Fibroblast of peridontal ligament (primary cell): ENCODE results near the gene ADSL.
A peak's percentile ranks its signal among the peaks of the same experiment; 100 is the strongest.

Source experiments
- DNase-seq: peaks from one replicate; pipeline ENCODE4 v3.0.0-alpha.2; 2010; ENCODE audit errors: extremely low read depth

The ADSL gene

GRCh38 chr22:40417041-40417440, 70.7 kb downstream of the ADSL start:
- no peak for DNase-seq

GRCh38 chr22:40417881-40418280, 71.6 kb downstream of the ADSL start:
- no peak for DNase-seq

- DNase-seq = no peak
Measured at GRCh38 chr22:40418366-40419201, 72.3 kb downstream of the ADSL start.

- no peak for DNase-seq
Measured at GRCh38 chr22:40419718-40420117, 73.4 kb downstream of the ADSL start.

- DNase-seq = no peak
Measured at GRCh38 chr22:40420341-40421081, 74.2 kb downstream of the ADSL start.

GRCh38 chr22:40421082-40421350, 74.7 kb downstream of the ADSL start:
- DNase-seq = no peak

GRCh38 chr22:40421941-40422340, 75.6 kb downstream of the ADSL start:
- DNase-seq = no peak

GRCh38 chr22:40422558-40423309, 76.4 kb downstream of the ADSL start:
- no peak for DNase-seq

GRCh38 chr22:40423310-40423688, 77.0 kb downstream of the ADSL start:
- no peak for DNase-seq

GRCh38 chr22:40423882-40424640, 77.8 kb downstream of the ADSL start:
- DNase-seq = no peak

- DNase-seq = no peak
Measured at GRCh38 chr22:40425082-40425481, 78.8 kb downstream of the ADSL start.

GRCh38 chr22:40426594-40427333, 80.5 kb downstream of the ADSL start:
- no peak for DNase-seq

GRCh38 chr22:40428796-40429195, 82.5 kb downstream of the ADSL start:
- DNase-seq = no peak

- no peak for DNase-seq
Measured at GRCh38 chr22:40429481-40429880, 83.2 kb downstream of the ADSL start.

GRCh38 chr22:40430991-40431390, 84.7 kb downstream of the ADSL start:
- DNase-seq = no peak

GRCh38 chr22:40432157-40432556, 85.9 kb downstream of the ADSL start:
- DNase-seq = no peak

GRCh38 chr22:40432625-40433024, 86.3 kb downstream of the ADSL start:
- DNase-seq = no peak

- DNase-seq = no peak
Measured at GRCh38 chr22:40433416-40434090, 87.3 kb downstream of the ADSL start.

GRCh38 chr22:40434106-40434505, 87.8 kb downstream of the ADSL start:
- peak; percentile 24 for DNase-seq

GRCh38 chr22:40434745-40435144, 88.4 kb downstream of the ADSL start:
- no peak for DNase-seq
